DMS53 treated with DMSO at 0.1 percent for 48 hours (cell line): ENCODE measurements around the gene PRMT9.

Experiments
- DNase-seq: peaks from one replicate; lab custom pipeline; 2025; ENCODE audit not compliant: unreplicated experiment; lab: John Stamatoyannopoulos, UW

PRMT9 gene

GRCh38 chr4:147682755-147683154 is 1.2 kb downstream of the PRMT9 start:
- DNase-seq, result no peak

DNA sequence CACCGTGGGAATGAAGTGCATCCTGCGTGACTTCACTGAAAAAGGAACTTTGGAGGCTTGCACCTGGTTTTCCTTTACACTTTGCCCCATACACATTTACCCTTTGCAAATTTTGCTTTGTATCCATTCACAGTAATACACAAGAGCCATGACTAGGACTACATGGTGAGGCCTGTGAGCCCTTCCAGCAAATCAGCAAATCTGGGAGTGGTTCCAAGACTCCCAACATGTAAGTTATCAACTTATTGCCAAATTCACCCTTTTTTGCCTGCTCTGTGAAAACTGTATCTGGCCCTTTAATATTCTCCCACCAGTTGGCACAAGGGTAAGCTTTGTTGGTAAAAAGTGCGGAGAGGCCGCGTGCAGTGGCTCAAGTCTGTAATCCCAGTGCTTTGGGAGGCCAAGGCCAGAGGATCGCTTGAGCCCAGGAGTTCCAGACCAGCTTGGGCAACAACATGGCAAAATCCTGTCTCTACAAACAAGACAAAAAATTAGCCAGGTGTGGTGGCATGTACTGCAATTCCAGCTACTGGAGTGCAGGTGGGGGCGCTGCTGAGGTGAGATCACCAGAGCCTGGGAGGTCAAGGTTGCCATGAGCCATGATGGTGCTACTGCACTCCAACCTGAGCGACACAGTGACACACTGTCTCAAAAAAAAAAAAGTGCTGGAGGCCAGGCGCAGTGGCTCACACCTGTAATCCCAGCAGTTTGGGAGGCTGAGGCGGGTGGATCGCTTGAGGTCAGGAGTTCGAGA is 5.0 kb downstream of the PRMT9 start:
- DNase-seq, result no peak

- DNase-seq, result no peak
Measured at GRCh38 chr4:147678106-147678505, 5.9 kb downstream of the PRMT9 start.

GRCh38 chr4:147674496-147674895 is 9.5 kb downstream of the PRMT9 start:
- no peak for DNase-seq

GRCh38 chr4:147674073-147674472 is 9.9 kb downstream of the PRMT9 start:
- no peak for DNase-seq

DNA sequence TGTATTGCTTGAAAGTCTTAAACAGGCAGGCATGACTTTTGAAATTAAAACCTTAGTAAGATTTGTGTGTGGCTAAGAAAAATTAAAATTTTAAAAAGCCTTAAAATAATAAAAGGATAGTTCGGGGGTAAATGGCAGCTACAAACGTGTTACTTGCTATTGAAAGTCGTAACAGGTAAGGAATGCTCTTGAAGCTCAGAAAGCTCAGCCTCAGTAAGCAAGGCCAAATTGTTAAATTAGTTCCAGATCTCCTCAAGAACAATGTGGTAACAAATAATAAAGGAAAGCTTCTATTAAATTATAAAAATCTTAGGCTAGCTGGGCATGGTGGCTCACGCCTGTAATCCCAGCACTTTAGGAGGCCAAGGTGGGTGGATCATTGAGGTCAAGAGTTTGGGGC is 25.5 kb downstream of the PRMT9 start:
- no peak for DNase-seq

DNA sequence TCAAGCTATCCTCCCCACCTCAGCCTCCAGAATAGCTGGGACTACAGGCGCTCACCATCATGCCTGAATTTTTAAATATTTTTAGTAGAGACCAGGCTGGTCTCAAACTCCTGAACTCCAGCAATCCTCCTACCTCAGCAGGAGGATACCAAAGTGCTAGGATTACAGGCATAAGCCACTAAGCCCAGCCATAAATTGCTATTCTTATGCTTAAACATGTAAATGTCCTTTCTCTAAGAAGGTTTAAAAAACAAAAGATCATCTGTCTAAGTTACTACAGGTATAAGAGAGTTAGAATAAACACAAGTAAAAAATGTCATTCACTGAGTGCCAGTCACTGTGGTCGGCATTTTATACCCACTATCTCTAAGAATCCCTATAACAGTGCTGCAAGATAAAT is 28.3 kb downstream of the PRMT9 start:
- no peak for DNase-seq

GRCh38 chr4:147651563-147651962 is 32.4 kb downstream of the PRMT9 start:
- DNase-seq, result no peak

DNA sequence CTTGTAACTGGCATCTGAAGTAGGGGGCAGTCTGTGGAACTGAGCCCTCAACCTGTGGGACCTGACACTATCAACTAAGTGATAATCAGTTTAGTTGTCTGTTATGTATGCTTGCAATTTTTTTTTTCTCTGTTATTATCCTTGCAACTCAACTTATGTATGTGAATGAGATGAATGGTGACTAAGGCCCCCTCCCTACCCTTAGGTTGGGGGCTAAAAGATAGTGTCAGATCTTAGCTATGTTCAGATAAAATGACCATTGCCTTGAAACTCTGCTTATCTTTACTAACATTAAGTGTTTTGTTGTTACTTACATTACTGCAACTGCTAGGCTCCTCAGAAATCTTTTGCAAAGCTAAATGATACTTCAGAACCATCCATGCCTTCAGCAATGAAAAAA is 35.3 kb downstream of the PRMT9 start:
- DNase-seq, result no peak

- no peak for DNase-seq
Measured at GRCh38 chr4:147645099-147645498, 38.9 kb downstream of the PRMT9 start.

DNA sequence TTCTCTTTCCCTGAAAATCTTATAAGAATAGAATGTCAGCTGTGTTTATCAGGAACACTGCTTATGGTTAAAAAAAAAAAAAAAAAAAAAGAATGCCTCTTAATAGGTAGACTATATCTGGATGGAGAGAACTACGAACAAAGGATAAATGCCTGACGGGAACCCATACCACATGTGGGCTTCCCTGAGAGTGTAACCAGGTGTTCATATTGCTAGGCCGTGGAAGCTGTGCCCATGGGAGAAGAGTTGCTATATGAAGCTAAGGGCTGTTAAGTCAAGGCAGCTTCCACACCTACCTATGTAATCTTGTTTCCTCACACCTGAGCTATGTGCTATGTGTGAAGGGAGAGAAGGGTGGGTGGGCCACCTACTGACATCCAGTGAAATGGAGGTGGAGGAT is 39.5 kb downstream of the PRMT9 start:
- DNase-seq, result no peak

GRCh38 chr4:147643616-147644015 is 40.3 kb downstream of the PRMT9 start:
- no peak for DNase-seq

DNA sequence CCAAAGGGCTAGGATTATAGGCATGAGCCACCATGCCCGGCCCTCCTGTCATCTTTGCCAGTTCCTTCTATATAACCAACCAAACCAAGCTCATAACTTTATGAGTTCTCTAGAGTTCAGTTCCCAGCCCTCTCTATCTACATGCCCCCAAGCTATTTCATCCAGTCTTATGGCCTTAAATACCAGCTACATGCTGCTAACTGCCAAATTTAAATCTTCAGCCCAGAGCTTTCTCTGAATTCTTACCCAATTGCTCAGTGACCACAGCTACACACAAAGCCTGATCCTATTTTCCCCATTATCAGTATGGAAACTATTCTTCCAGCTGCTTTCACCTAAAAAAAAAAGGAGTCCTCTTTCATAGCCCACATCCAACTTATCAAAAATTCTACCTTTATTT is 43.6 kb downstream of the PRMT9 start:
- DNase-seq, result no peak

GRCh38 chr4:147639388-147639787 is 44.6 kb downstream of the PRMT9 start:
- no peak for DNase-seq

GRCh38 chr4:147638942-147639341 is 45.0 kb downstream of the PRMT9 start:
- no peak for DNase-seq

DNA sequence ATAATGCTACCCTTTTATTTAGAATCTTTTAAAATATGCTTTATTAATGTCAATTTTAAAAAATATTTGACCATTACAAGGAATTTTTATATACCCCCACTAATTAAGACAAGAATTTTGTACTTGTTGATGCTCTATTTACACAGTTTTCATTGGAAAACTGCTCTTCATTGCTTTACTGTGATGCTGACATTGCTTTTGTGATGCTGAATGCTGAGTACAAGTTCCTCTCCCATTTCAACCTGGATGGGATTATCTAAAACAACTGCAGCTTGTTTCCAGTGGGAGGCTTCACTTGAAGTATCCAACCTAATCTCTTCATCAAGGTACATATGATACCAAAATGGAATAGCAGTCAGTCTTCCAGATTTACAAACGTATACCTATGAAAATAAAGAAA is 45.6 kb downstream of the PRMT9 start:
- DNase-seq, result no peak

DNA sequence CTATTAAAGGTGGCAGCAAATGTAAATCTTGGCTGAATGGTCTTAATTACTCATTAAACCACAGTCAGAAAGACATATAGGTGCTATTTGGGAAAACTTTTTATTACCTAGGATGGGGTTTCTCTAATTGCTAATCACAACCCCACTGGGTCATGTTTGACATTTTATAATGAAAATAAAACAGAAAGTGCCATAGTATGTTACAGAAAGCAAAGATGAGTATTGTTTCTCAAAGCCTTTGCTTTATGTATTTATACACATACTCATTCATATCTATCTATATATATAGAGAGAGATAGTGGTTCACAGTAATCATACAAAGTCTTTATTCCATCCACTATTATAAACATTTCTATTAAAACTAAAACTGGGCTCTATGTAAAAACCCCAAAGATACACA is 48.6 kb downstream of the PRMT9 start:
- DNase-seq, result no peak

- no peak for DNase-seq
Measured at GRCh38 chr4:147633643-147634042, 50.3 kb downstream of the PRMT9 start.

DNA sequence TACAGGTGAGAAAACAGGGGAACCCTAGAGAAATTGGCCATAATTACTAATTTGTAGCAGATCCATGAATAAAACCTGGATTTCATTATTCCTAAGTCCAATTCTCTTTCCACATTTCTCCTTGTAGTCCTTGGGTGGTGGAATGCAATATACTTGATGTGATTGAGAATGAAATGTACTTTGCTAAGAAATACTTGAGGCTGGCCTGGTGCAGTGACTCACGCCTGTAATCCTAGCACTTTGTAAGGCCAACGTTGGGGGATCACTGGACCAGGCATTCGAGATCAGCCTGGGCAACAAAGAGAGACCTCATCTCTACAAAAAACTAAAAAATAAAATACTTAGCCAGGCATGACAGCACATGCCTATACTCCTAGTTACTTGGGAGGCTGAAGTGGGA is 50.9 kb downstream of the PRMT9 start:
- DNase-seq, result no peak

- no peak for DNase-seq
Measured at GRCh38 chr4:147629783-147630730, 53.9 kb downstream of the PRMT9 start.

GRCh38 chr4:147628415-147628814 is 55.5 kb downstream of the PRMT9 start:
- no peak for DNase-seq

- no peak for DNase-seq
Measured at GRCh38 chr4:147626903-147627302, 57.1 kb downstream of the PRMT9 start.
